ENCODE measurements around the gene NALF2. TPM values are rescaled to one million over a fixed set of nuclear protein-coding genes. Genes with fewer than 3 reads are reported as not detected.

Gene NALF2
- 2.0 TPM for total RNA-seq
- polyA plus RNA-seq (ENCODE audit: insufficient read depth, low read depth, low replicate concordance): 1.9 TPM
- long read RNA-seq, donor 1, full-length matches to known transcripts: 1 of 1 reads
- long read RNA-seq, donor 1, partial matches to known transcripts: 0 of 1 reads
- long read RNA-seq, donor 1, other reads (novel, unspliced or antisense): 0 of 1 reads
- long read RNA-seq, donor 2: 0 reads
- long read RNA-seq, donor 3: 0 reads
- long read RNA-seq, donor 4: 0 reads
- long read RNA-seq, donor 5: 0 reads
- long read RNA-seq, donor 6: 0 reads
- long read RNA-seq, donor 7, partial matches to known transcripts: 0 of 1 reads
- long read RNA-seq, donor 7, other reads (novel, unspliced or antisense): 1 of 1 reads
- long read RNA-seq, donor 8, full-length matches to known transcripts: 1 of 1 reads
- long read RNA-seq, donor 8, partial matches to known transcripts: 0 of 1 reads
- long read RNA-seq, donor 8, other reads (novel, unspliced or antisense): 0 of 1 reads
- long read RNA-seq, donor 9: 0 reads
- long read RNA-seq, donor 10: 0 reads

DNA sequence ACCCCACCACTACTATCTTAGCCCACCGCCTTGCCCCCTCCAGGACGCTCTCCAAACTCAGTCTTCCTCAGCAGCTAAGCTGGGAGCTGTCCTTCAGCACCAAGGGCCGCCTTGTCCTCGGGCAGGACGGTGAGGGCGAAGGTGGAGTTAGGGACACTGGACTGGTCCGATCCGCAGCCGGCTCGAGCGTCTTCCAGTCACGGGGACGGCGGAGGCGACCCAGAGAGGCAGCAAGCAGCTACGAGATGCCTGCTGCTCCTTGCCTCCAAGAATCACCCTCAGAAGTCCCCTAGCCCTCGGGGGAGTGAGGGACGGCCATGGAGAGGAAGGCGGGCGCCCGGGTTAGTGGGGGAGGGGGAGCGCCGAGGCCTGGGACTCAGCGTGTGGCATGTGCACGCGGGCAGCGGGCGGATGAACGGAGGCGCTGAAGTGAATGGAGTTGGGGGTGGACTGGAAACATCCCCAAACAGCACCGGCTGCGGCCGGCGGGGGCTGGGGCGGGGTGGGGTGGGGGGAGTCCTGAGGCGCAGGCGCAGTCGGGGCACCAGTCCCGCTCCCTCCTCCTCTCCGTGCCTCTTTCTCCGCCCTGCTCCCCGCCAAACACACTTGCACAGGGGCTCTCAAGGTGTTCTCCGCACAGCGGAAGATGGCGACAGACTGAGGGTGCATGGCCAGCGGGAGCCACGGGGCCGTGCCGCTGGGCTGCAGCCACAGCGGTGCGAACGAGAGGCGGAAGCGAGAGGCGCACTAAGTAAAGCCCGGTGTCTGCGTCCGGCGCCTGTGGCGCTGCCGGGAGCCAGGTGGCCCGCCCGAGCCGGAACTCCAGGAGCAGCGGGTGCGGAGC lies at the start of gene NALF2:
NALF2 (plus strand) TSS at position 545 of the 844 bp plus-strand sequence. CDS start 957 bp downstream, outside the sequence.
- Histone ChIP-seq H3K27ac (ENCODE audit: low read depth in 2 of 2, low read length in 2 of 2) (no peak within 1 kb of the TSS), H3K9me3 (ENCODE audit: control insufficient read depth in 2 of 3, insufficient read depth in 1 of 3, low read length in 3 of 3) (no peaks in the 10 kb centered on the region), H3K36me3 (ENCODE audit: control insufficient read depth in 2 of 3, insufficient read depth in 3 of 3, low read length in 3 of 3) (no peaks in the 10 kb centered on the region), H3K27me3 (ENCODE audit: control insufficient read depth, insufficient read depth, low read length) (peaks cover 5% of the 10 kb centered on the region), H3K4me1 (ENCODE audit: control insufficient read depth in 2 of 3, insufficient read depth in 2 of 3, low read depth in 1 of 3, low read length in 3 of 3) (no peaks in the 10 kb centered on the region), H3K4me3 (ENCODE audit: low read length in 3 of 3) (peak within 1 kb of the TSS; percentile 41 to 46 (median 42)), H3K9ac (ENCODE audit: low read length in 3 of 3) (no peak within 1 kb of the TSS)
- FAIRE-seq (no peak), DNase-seq (peak; percentile 80 to 90 (median 86))
- TF ChIP-seq, protein P1, sequence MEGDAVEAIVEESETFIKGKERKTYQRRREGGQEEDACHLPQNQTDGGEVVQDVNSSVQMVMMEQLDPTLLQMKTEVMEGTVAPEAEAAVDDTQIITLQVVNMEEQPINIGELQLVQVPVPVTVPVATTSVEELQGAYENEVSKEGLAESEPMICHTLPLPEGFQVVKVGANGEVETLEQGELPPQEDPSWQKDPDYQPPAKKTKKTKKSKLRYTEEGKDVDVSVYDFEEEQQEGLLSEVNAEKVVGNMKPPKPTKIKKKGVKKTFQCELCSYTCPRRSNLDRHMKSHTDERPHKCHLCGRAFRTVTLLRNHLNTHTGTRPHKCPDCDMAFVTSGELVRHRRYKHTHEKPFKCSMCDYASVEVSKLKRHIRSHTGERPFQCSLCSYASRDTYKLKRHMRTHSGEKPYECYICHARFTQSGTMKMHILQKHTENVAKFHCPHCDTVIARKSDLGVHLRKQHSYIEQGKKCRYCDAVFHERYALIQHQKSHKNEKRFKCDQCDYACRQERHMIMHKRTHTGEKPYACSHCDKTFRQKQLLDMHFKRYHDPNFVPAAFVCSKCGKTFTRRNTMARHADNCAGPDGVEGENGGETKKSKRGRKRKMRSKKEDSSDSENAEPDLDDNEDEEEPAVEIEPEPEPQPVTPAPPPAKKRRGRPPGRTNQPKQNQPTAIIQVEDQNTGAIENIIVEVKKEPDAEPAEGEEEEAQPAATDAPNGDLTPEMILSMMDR (IDR thresholded peaks at IDR 0.05; ENCODE audit: borderline replicate concordance, extremely low read depth, insufficient read depth): no peak
- intact Hi-C loops (cut with DNase I): no loop called here

DNA sequence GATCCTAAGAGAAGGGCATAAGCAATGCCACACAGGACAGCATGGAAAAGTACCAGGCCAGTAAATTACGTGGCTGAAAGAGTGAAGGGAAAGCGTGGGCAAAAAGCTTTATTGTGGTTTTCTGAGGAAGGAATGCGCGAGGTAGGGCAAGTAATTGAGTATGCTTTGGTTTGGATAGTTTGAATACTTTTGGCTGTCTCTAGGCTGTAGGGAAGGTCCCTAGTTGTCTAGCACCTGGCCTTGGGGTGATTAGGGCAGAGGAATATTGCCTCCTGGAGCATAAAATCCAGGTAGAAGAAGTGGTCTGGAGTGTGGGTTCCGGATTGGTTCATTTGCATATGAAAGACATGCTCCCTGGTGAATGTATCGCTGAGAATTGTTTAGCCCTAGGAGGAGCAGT lies 46.4 kb upstream of the NALF2 start:
- no peak overlapping the region for H3K4me3 ChIP-seq (ENCODE audit: low read length in 3 of 3)
- H3K9ac ChIP-seq (ENCODE audit: low read length in 3 of 3): no peak overlapping the region
- no peaks in the 10 kb centered on the region for H3K4me1 ChIP-seq (ENCODE audit: control insufficient read depth in 2 of 3, insufficient read depth in 2 of 3, low read depth in 1 of 3, low read length in 3 of 3)
- DNase-seq (no peak), FAIRE-seq (no peak)
- no peaks in the 10 kb centered on the region for H3K36me3 ChIP-seq (ENCODE audit: control insufficient read depth in 2 of 3, insufficient read depth in 3 of 3, low read length in 3 of 3)
- H3K27me3 ChIP-seq (ENCODE audit: control insufficient read depth, insufficient read depth, low read length): no peaks in the 10 kb centered on the region
- intact Hi-C loops (cut with DNase I): no loop called here
- H3K9me3 ChIP-seq (ENCODE audit: control insufficient read depth in 2 of 3, insufficient read depth in 1 of 3, low read length in 3 of 3): no peaks in the 10 kb centered on the region
- H3K27ac ChIP-seq (ENCODE audit: low read depth in 2 of 2, low read length in 2 of 2): no peak overlapping the region
- TF ChIP-seq, protein P1 (IDR thresholded peaks at IDR 0.05; ENCODE audit: borderline replicate concordance, extremely low read depth, insufficient read depth): no peak

DNA sequence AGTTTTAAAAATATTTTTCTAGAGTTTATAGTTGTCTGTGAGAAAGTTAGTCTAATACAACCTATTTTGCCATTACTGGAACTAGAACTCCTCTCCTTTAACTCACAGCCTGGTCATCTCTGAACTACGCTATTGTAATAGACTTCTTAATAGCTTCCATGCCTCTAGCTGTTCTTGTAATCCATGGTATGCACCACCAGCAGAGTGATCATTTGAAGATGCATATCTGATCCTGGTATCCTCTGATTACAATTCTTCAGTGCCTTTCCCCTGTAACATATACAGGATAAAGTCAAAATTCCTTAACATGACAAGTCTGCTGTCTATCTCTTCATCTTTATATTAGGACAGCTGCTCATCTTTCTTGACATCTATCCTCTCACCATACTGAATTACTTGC lies 37.6 kb upstream of the NALF2 start:
- intact Hi-C loops (cut with DNase I): no loop called here
- Histone ChIP-seq H3K4me1 (ENCODE audit: control insufficient read depth in 2 of 3, insufficient read depth in 2 of 3, low read depth in 1 of 3, low read length in 3 of 3) (no peaks in the 10 kb centered on the region), H3K9ac (ENCODE audit: low read length in 3 of 3) (no peak overlapping the region), H3K4me3 (ENCODE audit: low read length in 3 of 3) (no peak overlapping the region), H3K27me3 (ENCODE audit: control insufficient read depth, insufficient read depth, low read length) (no peaks in the 10 kb centered on the region), H3K9me3 (ENCODE audit: control insufficient read depth in 2 of 3, insufficient read depth in 1 of 3, low read length in 3 of 3) (no peaks in the 10 kb centered on the region), H3K36me3 (ENCODE audit: control insufficient read depth in 2 of 3, insufficient read depth in 3 of 3, low read length in 3 of 3) (no peaks in the 10 kb centered on the region), H3K27ac (ENCODE audit: low read depth in 2 of 2, low read length in 2 of 2) (no peak overlapping the region)
- DNase-seq (no peak), FAIRE-seq (no peak)
- TF ChIP-seq, protein P1 (IDR thresholded peaks at IDR 0.05; ENCODE audit: borderline replicate concordance, extremely low read depth, insufficient read depth): no peak
